ENCODE measurements around the gene MMAB. TPM values are rescaled to one million over a fixed set of nuclear protein-coding genes. Genes with fewer than 3 reads are reported as not detected.

The MMAB gene
- total RNA-seq, 1 experiment from 2014 or later, result 83.0 TPM

GRCh38 chr12:109517619-109518018, 55.7 kb downstream of the MMAB start:
- no peak for DNase-seq
- ChIA-PET CTCF (no interaction called here), POLR2A (ENCODE audit: unreplicated experiment) (no interaction called here)

DNA sequence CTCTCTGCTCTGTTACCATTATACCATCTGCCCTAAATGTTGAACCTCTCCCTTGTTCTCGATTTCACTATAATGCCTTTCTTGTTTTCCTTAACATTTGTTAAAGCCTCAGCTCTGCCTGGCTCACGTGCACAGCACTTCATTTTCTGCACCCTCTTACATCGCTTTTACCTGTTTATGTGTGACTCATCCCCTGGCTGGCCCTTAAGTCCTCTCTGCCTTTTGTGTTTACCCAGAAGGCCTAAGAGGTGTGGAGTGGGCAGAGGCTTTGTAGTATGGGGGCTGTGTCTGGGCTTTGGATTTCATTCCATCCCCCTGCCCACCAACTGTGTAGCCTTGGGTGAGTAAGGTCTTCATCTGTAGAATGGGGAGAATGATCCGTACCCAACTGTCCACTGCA, 59.3 kb downstream of the MMAB start:
- CTCF ChIA-PET, result no interaction called here
- no TSS peak for BruUV-seq (replicated peaks)

More at GRCh38 chr12:109517619-109518018, 55.7 kb downstream of the MMAB start:
- H4K20me1 ChIP-seq (ENCODE audit: low read length), result no peaks in the 10 kb centered on the region
- H3K4me2 ChIP-seq (ENCODE audit: low read length), result no peak overlapping the region
- H2AFZ ChIP-seq (ENCODE audit: low read length), result no peak overlapping the region
- no peak overlapping the region for H3K9ac ChIP-seq (ENCODE audit: low read length)
- H3K36me3 ChIP-seq (ENCODE audit: low read depth, low read length), result peaks cover 24% of the 10 kb centered on the region
- H3K4me3 ChIP-seq (ENCODE audit: low read length), result no peak overlapping the region
- intact Hi-C loops (cut with micrococcal nuclease), result loop anchor here (1.0 to 2.0 kb wide), 2 partner anchors 55 to 258 kb away; partner anchors contain the start of genes MMAB and MVK
- no peak overlapping the region for H3K27ac ChIP-seq (ENCODE audit: low read length)
- H3K4me1 ChIP-seq (ENCODE audit: insufficient read depth, low read length), result no peaks in the 10 kb centered on the region
- H3K79me2 ChIP-seq (ENCODE audit: low read length), result no peaks in the 10 kb centered on the region
- TF ChIP-seq EZH2phosphoT487 (IDR thresholded peaks at IDR 0.05; ENCODE audit: borderline replicate concordance, low read length) (no peak), EZH2 (IDR thresholded peaks at IDR 0.05; ENCODE audit: low read length, unreplicated experiment) (no peak)
- TF ChIP-seq, protein P1, sequence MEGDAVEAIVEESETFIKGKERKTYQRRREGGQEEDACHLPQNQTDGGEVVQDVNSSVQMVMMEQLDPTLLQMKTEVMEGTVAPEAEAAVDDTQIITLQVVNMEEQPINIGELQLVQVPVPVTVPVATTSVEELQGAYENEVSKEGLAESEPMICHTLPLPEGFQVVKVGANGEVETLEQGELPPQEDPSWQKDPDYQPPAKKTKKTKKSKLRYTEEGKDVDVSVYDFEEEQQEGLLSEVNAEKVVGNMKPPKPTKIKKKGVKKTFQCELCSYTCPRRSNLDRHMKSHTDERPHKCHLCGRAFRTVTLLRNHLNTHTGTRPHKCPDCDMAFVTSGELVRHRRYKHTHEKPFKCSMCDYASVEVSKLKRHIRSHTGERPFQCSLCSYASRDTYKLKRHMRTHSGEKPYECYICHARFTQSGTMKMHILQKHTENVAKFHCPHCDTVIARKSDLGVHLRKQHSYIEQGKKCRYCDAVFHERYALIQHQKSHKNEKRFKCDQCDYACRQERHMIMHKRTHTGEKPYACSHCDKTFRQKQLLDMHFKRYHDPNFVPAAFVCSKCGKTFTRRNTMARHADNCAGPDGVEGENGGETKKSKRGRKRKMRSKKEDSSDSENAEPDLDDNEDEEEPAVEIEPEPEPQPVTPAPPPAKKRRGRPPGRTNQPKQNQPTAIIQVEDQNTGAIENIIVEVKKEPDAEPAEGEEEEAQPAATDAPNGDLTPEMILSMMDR (conservative IDR thresholded peaks at IDR 0.05; ENCODE audit: low read depth, low read length), result no peak
- no peaks in the 10 kb centered on the region for H3K9me3 ChIP-seq (ENCODE audit: low read length)
- ATAC-seq, result no peak
- H3F3A ChIP-seq (ENCODE audit: low read length, unreplicated experiment), result no peaks in the 10 kb centered on the region
- no peaks in the 10 kb centered on the region for H3K27me3 ChIP-seq (ENCODE audit: low read length)
- H3K9me2 ChIP-seq (replicated peaks; ENCODE audit: low read length), result no peaks in the 10 kb centered on the region
- BruUV-seq (replicated peaks), result no TSS peak

DNA sequence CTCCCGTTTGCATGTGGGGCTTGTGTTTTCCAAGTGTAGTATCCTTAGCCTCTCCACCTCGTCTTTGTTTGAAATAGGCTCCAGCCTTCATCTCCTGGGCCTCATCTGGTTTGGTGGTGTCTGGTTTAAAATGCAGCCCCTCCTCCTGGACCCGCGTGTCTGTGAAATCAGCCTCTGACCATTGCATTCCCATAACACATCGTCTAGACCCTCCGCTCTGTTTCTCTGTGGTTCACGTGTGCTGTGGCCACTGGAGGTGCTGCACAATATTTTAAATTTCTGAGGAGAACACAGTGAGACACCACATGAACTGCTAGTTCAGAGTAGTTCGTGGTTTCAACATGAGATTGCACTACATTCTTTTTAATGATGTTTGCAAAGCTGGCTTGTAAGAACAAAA, 60.3 kb downstream of the MMAB start:
- 0 out of 2 replicates have a peak, but pooled peaks have one; percentile 31 for ATAC-seq
- no peaks in the 10 kb centered on the region for H4K20me1 ChIP-seq (ENCODE audit: low read length)
- no peaks in the 10 kb centered on the region for H3K27me3 ChIP-seq (ENCODE audit: low read length)
- no peaks in the 10 kb centered on the region for H3K4me1 ChIP-seq (ENCODE audit: insufficient read depth, low read length)
- TF ChIP-seq EZH2phosphoT487 (IDR thresholded peaks at IDR 0.05; ENCODE audit: borderline replicate concordance, low read length), result no peak
- TF ChIP-seq EZH2 (IDR thresholded peaks at IDR 0.05; ENCODE audit: low read length, unreplicated experiment), result no peak
- TF ChIP-seq, protein P1 (conservative IDR thresholded peaks at IDR 0.05; ENCODE audit: low read depth, low read length), result no peak
- DNase-seq, result no peak
- no peaks in the 10 kb centered on the region for H3K79me2 ChIP-seq (ENCODE audit: low read length)
- no peaks in the 10 kb centered on the region for H3K9me3 ChIP-seq (ENCODE audit: low read length)
- no peaks in the 10 kb centered on the region for H3F3A ChIP-seq (ENCODE audit: low read length, unreplicated experiment)
- BruUV-seq (replicated peaks), result no TSS peak
- H2AFZ ChIP-seq (ENCODE audit: low read length), result no peak overlapping the region
- no peak overlapping the region for H3K4me3 ChIP-seq (ENCODE audit: low read length)
- CTCF ChIA-PET, result no interaction called here
- H3K36me3 ChIP-seq (ENCODE audit: low read depth, low read length), result peaks cover 40% of the 10 kb centered on the region
- POLR2A ChIA-PET (ENCODE audit: unreplicated experiment), result no interaction called here
- no peak overlapping the region for H3K9ac ChIP-seq (ENCODE audit: low read length)
- H3K27ac ChIP-seq (ENCODE audit: low read length), result no peak overlapping the region
- intact Hi-C loops (cut with micrococcal nuclease), result no loop called here
- no peak overlapping the region for H3K4me2 ChIP-seq (ENCODE audit: low read length)
- H3K9me2 ChIP-seq (replicated peaks; ENCODE audit: low read length), result no peaks in the 10 kb centered on the region

More for the DNA sequence above, 59.3 kb downstream of the MMAB start:
- no peaks in the 10 kb centered on the region for H3F3A ChIP-seq (ENCODE audit: low read length, unreplicated experiment)
- H3K4me2 ChIP-seq (ENCODE audit: low read length), result no peak overlapping the region
- DNase-seq (peak; percentile 21), ATAC-seq (peak; percentile 50)
- H2AFZ ChIP-seq (ENCODE audit: low read length), result no peak overlapping the region
- no peaks in the 10 kb centered on the region for H3K9me2 ChIP-seq (replicated peaks; ENCODE audit: low read length)
- intact Hi-C loops (cut with micrococcal nuclease), result no loop called here
- H3K79me2 ChIP-seq (ENCODE audit: low read length), result no peaks in the 10 kb centered on the region
- no peaks in the 10 kb centered on the region for H4K20me1 ChIP-seq (ENCODE audit: low read length)
- H3K4me3 ChIP-seq (ENCODE audit: low read length), result no peak overlapping the region
- no peaks in the 10 kb centered on the region for H3K9me3 ChIP-seq (ENCODE audit: low read length)
- POLR2A ChIA-PET (ENCODE audit: unreplicated experiment), result no interaction called here
- no peak overlapping the region for H3K9ac ChIP-seq (ENCODE audit: low read length)
- H3K27ac ChIP-seq (ENCODE audit: low read length), result no peak overlapping the region
- TF ChIP-seq EZH2 (IDR thresholded peaks at IDR 0.05; ENCODE audit: low read length, unreplicated experiment), result no peak
- TF ChIP-seq, protein P1 (conservative IDR thresholded peaks at IDR 0.05; ENCODE audit: low read depth, low read length), result no peak
- no peak for TF ChIP-seq EZH2phosphoT487 (IDR thresholded peaks at IDR 0.05; ENCODE audit: borderline replicate concordance, low read length)
- H3K36me3 ChIP-seq (ENCODE audit: low read depth, low read length), result peaks cover 33% of the 10 kb centered on the region
- no peaks in the 10 kb centered on the region for H3K4me1 ChIP-seq (ENCODE audit: insufficient read depth, low read length)
- H3K27me3 ChIP-seq (ENCODE audit: low read length), result no peaks in the 10 kb centered on the region
